Measurements from ENCODE around the gene SNX20. TPM values are rescaled to one million over a fixed set of nuclear protein-coding genes. Genes with fewer than 3 reads are reported as not detected.
A peak's percentile ranks its signal among the peaks of the same experiment; 100 is the strongest.

Gene SNX20
- total RNA-seq, 1 donor from 2014 or later, result 2.6 TPM

DNA sequence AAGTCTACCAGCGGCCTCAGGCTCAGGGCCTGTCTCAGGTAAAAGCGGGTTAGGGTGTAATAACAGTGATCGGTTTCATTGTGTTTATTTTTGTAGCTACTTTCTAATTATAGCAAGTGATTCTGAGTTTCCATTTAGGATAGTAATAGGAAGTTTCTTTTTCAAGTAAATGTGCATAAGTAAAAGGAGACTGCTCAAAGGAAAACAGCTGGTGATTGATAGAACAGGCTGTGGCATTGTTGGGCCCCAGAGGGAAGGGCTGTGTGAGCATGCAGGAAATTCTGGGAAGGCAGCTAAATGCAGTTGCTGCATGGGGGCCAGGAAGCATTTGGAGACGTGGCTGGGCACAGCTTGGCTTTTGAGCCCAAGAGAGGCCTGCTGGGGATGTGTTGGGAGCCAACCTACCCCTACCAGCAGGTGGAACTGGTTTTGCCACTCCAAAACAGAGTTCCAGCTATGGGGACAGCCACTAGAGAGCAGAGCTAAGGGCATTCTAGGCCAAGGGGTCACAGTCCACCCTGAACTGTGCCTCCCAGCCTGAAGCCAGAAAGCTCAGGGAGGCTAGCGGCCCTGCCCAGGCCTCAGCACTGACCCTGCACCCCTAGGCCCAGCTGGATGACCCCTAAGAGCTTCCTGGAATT lies 12.6 kb downstream of the SNX20 start:
- DNase-seq (ENCODE audit: low spot score), result no peak
- no peak for ATAC-seq
- intact Hi-C loops (cut with DNase I), result loop anchor here (10.0 kb wide), 1 partner anchor 644 kb away; the partner anchor contains the start of gene CNEP1R1

DNA sequence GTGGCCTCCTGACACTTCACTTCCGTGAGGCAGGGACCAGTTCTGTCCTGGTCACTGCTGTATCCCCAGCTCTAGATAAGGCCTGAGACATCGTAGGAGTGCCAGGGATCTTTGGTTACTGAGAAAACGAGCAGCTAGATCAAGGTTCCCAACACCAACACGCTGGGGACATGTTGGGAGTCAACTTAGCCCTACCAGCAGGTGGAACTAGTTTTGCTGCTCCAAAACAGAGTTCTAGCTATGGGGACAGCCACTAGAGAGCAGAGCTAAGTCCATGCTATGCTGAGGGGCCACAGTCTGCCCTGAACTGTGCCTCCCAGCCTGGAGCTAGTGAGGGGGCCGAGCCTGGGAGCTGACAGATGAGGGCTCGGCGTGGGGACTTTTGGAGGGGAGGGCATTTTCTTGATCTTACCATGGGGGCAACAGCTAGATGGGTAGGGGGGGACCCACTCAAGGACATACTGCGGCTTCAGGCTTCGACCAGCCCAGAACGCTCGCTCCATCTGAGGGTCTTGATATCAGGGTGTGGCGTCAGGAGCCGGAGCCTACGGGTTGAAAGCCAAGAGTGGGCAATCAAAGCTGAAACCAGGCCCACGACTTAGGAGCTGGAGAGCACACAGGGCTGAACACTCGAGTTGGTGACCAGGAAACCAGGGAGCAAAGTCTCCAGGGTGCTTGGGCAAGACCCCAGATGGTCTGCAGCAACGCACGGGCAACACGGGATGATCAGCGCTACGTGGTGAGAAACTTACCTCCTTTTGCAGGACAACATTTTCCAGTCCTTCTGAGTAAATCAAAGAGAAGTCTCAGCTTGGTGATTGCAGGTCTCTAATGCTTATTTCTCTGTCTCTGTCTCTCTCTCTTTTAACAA lies 13.4 kb downstream of the SNX20 start:
- no peak for ATAC-seq
- no peak for DNase-seq (ENCODE audit: low spot score)
- intact Hi-C loops (cut with DNase I), result loop anchor here (10.0 kb wide), 1 partner anchor 643 kb away; the partner anchor contains the start of gene CNEP1R1

DNA sequence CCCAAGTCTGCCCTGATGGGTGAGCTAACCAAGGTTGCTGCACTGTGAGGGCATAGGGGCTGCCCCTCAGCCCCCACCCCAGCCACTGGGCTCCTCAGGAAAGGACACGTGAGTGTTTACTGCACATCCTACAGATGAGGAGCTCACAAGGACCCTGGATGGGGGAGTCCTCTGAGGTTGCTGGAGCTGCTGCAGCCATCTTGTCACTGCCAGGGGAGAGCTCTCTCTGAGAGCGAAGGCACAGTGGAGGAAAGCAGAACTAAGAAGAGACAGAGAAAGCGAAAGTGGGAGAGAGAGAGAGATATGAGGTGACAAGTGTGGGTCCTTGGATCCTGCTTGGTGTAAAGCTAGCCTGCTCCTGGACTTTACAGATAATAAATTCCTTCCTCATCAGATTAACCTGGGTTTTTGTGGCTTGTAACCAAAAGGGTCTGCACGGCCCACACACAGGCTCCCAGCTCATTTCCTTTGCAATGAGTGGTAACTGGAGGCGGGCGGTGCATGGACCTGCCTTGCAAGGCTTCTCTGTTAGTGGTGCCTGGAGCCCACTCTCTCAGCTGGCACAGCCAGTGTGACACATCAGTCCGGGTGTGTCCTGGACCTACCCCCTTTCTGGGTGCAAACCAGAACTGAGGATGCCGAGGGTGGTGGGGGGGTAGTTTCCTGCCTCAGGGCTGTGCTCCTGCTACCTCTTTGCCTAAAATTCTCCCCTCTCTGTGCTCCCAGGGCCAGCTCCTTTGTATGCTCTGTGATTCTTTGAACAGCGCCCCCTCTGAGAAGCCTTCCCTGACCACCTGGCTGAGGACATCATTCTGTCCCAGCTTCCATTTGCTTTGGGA lies 14.2 kb downstream of the SNX20 start:
- ATAC-seq (no peak), DNase-seq (ENCODE audit: low spot score) (no peak)
- intact Hi-C loops (cut with DNase I), result loop anchor here (10.0 kb wide), 1 partner anchor 642 kb away; the partner anchor contains the start of gene CNEP1R1

DNA sequence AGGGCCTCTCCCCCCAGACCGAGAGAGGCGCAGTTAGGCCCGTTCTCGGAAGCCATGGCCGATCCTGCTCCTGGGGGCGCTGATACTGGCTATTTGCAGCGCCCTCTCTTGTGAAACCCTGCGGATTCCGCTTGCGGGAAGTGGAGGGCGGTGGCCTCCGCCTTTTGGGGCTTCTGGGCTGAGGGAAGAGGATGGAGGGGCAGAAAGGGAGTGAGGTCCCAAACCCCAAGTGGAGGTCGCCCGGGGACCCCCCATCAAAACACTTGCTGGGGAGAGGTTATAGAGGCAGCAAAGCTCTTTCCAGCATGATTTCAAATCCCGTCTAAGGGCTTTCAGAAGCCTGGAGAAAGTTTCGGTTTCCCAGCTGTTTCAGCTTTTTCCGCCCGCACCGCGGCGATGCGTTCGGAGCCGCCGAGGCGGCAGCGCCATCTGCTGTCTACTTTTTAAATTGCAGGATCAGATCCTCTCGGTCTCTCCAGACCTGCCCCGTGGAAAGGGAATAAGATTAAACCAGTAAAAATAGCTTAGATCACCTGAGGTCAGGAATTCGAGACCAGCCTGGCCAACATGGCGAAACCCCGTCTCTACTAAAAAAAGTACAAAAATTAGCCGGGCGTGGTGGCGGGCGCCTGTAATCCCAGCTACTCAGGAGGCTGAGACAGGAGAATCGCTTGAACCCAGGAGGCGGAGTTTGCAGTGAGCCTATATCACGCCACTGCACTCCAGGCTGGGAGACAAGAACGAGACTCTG lies 15.8 kb downstream of the SNX20 start:
- intact Hi-C loops (cut with DNase I), result loop anchor here (10.0 kb wide), 1 partner anchor 641 kb away; the partner anchor contains the start of gene CNEP1R1
- DNase-seq (ENCODE audit: low spot score), result peak; percentile 93
- ATAC-seq, result peak; percentile 91

DNA sequence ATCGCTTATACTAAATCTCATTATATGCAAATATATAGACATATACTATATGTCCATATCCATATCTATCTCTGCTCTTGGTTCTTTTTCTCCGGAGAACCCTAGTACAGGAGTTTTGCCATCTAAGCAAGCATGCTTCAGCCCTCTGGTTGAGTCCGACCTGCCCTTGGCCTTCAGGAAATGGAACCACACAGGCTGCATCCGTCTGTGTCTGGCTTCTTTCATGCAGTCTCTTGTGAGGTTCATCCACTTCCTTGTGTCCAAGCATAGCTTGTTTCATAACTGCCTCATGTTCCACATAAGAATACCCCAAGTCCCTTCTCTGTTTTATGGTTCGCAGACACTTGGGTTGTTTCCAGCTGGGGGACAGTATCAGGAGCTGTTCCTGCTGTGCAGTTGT lies 16.8 kb downstream of the SNX20 start:
- ATAC-seq (peak; percentile 20), DNase-seq (ENCODE audit: low spot score) (no peak)
- intact Hi-C loops (cut with DNase I), result loop anchor here (10.0 kb wide), 1 partner anchor 639 kb away; the partner anchor contains the start of gene CNEP1R1

DNA sequence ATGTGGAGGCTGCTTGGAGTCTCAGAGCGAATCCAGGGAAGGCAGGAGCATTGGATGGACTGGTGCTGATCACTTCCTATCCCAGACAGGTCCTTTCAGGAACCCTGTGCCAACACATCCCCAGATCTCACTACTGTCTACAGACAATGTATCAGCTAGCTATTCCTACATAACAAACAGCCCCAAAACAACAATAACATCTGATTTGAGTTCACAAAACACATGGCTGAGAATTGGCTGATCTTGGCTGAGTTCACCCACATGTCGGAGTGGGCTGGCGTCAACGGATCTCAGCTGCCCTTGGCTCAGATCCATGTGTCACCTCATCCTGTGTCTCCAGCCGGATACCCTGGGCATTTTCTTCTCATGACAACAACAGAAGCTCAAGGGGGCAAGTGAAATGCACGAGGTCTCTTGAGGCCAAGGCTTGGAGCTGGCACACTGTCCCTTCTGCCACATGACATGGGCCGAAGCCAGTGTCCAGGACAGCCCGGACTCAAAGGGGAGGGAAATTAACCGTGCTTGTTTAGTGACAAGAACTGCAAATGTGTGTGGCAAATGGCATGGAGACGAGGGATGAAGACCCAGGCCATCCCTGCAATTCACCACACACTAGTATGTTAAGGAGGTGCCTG lies 18.7 kb downstream of the SNX20 start:
- DNase-seq (ENCODE audit: low spot score) (no peak), ATAC-seq (no peak)

DNA sequence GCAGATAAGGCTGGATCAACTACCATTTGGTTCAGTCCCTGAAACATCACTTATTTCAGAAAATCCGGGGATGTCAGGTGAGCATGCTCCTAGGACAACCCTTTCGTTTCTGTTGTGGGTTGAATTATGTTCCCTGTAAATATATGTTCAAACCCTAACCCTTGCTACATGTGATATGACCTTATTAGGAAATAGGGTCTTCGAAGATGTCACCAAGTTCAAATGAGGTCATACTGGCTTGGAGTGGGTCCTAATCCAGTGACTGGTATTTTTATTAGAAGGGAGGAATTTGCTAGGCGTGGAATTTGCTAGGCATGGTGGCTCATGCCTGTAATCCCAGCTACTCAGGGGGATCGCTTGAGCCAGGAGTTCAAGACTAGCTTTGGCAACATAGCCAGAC lies 21.3 kb downstream of the SNX20 start:
- ATAC-seq, result no peak

More for the DNA sequence above, 18.7 kb downstream of the SNX20 start:
- intact Hi-C loops (cut with DNase I), result loop anchor here (10.0 kb wide), 1 partner anchor 638 kb away; the partner anchor contains the start of gene CNEP1R1

DNA sequence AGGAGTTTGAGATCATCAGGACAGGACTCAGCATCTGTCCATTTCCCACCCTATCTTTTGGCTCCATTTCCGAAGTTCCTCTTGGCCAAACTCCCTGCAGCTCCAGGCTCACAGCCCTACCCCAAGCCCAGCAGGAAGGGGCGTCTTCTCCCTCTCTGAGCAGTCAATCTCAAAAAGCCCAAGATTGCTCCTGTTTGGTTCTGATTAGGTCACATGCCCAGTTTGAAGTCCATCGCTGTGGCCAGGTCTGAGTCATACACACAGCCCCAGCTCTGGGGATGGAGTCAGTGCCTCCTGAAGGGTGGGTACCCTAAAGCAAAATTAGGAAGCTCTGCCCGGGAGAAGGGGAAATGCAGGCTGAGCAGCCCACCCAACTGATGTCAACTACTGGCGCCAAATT lies 23.9 kb downstream of the SNX20 start:
- DNase-seq (ENCODE audit: low spot score), result no peak
- intact Hi-C loops (cut with DNase I), result no loop called here
- ATAC-seq, result peak; percentile 31

More for the DNA sequence above, 21.3 kb downstream of the SNX20 start:
- intact Hi-C loops (cut with DNase I), result loop anchor here (10.0 kb wide), 1 partner anchor 635 kb away; the partner anchor contains the start of gene CNEP1R1
- no peak for DNase-seq (ENCODE audit: low spot score)

DNA sequence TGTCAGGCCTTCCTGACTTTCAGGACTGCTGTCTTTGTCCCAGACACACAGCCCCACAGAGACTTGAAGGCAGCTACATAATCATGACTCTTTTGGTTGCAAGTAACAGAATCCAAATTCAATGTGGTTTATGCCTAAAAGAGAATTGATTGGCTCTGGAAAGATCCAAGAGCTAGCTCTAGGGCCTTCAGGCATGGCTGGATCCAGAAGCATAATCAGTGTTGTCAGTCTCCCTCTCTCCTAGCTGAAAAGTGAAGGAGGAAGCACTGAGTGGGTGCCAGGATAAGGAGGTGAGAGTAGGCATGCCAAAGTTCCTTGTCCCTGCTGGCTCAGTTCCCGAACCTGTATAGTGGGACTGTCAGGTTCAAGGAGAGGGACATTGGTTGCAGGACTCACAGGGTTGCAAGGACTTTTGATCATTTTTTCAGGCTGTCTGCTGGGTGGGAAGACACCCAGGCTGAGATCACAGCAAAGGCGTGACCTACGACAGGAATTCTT lies 25.5 kb downstream of the SNX20 start:
- intact Hi-C loops (cut with DNase I), result no loop called here
- no peak for ATAC-seq
- DNase-seq (ENCODE audit: low spot score), result no peak

DNA sequence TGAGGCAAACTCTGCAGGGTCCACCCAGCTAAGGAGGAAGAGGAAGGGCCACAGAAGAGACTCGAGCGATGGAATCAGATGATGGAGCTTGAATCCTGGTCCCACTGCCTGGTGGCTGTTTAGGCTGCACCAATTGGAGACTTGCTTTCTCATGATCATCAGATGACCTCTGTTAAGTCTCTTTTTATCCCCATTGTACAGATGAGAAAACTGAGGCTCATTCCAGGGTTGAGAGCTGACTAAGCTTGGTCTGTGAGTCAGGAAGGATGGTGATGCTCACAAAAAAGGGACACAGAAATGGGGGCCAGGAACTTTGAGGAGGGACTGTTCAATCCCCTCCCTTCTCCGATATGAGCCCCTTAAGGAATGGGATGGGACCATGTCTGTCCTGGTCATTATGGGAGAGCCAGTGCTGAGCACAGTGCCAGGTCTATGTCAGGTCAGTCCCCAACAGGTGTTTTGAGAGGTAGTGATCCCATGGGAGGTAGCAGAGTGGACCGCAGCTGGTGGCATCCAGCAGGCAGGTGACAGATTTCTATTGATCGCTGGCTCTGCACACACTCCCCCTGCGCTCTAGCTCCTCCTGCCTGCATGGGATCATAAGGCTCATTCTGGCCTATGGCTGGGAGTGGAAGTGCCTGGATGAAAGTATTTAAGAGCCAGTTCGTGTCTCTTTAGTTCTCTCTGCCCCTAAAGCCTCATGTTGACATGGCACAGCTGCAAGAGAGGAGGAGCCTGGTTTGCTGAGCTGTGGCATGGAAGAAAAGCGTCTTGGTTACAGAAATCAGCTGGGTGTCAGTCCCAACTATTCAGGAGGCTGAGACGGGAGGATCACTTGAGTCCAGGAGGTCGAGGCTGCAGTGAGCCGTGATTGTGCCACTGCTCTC lies 27.2 kb downstream of the SNX20 start:
- ATAC-seq (no peak), DNase-seq (ENCODE audit: low spot score) (no peak)
- intact Hi-C loops (cut with DNase I), result no loop called here

DNA sequence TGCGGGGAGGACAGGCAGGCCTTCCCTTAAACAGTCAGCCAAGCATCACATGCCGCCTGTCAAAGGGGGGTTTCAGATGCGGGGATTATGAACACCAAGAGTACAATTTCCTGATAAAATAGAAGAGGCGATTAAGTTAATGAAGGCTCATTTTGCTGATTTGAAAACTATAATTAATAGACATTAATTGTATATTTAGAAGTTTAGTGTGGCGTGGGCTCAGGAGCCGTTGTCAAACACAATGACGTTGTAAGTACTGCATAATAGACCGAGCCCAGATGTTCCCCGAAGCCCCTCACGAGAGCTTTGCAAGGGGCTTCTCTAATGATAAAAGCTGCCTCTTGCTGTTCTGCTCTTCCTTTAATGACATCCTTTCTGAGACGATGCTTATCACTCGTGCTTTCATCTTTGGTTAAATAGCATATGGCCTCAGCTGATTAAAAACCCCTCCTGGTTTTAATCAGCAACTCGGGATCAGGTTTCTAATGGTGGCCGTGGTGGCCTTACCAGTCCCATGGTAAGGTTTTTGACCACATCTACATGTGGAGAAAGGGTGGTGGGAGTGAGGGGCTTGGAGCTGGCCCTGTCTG lies 28.2 kb downstream of the SNX20 start:
- ATAC-seq, result no peak
- no peak for DNase-seq (ENCODE audit: low spot score)
- intact Hi-C loops (cut with DNase I), result no loop called here

DNA sequence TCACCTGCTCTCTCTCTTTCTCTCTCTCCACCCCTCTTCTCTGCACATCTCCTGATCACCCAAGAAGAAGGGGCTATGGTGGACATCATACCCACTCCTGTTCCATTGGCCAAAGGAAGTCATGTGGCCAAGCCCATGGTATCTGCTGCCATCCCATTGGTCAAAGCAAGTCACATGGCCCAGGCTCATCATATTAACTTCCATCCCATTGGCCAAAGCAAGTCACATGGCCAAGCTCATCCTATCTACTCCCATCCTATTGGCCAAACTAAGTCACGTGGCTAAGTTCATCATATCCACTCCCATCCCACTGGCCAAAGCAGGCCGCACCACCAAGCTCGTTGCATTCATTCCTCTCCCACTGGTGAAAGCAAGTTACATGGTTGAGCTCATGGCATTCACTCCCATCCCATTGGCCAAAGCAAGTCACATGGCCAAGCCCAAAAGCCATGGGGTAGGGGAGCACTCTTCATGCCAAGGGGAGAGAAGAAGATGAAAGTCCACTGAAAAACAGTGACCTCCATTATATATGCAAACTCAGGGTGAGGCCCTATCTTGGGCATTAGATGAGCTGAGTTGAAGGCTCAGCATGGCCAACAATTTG lies 29.2 kb downstream of the SNX20 start:
- ATAC-seq (no peak), DNase-seq (ENCODE audit: low spot score) (no peak)
- intact Hi-C loops (cut with DNase I), result no loop called here

DNA sequence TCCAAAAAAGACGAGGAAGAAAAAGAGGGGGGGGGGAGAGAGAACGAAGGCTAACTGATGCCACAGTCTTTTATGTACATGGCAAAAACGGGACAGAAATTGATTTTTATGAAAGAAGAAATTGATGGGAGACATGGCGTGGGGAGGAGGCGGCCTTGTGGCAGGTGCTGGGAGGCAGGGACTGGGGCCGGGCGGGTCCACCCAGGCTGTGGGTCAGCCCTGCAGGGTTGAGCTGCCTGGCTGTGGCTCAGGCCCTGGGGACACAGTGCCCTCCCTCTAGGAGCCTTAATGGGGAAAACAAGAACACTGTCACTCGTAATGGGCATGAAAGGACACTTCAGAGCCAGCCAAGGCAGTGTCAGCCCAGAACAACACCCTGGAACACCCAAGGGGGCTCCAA lies 34.8 kb downstream of the SNX20 start:
- intact Hi-C loops (cut with DNase I), result no loop called here
- ATAC-seq, result no peak
- no peak for DNase-seq (ENCODE audit: low spot score)

DNA sequence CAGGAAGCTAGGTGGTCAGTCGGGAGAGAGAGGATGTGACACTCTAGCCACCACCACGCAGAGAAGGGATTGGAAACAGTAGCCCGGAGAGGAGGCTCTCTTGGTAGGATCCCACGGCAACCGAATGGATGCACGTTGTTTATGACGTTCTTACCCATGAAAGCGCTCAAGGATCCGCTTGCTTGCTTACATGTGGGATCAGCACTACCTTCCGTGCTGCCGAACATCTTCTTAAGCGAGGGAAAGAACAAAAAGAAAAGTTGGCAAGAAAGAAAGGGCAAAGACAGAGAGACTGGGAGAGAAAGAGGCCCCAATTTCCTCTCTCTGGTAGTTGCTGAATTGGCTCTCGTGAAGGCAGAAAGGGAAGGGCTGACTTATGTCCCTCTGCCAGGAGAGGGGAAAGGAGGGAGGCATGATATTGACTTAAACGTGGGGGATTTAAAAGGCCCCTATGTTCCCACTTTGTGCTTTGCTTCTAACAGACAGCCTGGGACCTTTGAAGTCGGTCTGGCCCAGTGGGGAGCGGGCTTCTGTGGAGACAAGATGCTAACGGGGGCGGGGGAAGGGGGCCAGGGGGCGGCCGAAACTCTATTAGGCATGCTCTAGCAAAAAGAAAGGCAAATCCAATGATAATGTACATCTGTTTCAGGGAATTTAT lies 35.4 kb downstream of the SNX20 start:
- intact Hi-C loops (cut with DNase I), result no loop called here
- no peak for DNase-seq (ENCODE audit: low spot score)
- ATAC-seq, result no peak

DNA sequence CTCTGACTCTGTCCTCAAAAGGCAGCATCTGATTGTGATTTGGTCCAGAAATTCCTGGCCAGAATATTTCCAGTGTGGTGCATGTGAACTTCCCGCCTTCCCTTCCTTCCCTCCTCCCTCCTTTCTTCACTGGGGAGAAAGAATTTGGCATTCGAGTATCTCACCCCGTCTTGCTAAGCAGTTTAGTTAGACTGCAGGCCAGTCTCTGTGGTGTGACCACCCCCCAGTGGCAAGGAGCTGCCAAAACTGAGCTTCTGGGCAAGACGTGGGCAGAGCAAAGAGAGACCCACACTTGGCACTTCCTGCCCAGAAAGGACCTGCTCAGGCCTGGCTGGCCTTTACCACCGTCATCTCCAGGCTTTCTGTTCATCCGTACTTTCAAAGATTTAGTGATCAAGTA lies 36.4 kb downstream of the SNX20 start:
- intact Hi-C loops (cut with DNase I), result no loop called here
- ATAC-seq, result peak; percentile 69

DNA sequence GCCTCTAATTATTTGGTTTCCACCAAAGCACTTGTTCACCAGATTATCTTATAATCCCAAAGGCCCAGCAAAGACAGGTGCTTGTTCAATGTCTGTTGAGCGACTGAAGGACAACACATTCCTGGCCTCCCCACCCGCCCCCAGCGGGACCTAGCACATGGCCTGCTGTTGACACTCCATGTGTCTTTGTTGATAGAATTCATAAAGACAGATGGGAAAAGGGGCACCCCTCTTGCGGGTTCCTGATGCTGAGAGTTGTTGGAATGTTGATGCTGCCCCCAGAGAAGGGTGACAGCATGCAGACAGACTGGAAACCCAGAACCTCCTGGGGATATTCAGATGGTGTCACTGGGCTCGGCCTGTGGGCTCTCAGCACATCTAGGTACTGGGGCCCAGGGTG lies 36.9 kb downstream of the SNX20 start:
- intact Hi-C loops (cut with DNase I), result no loop called here
- DNase-seq (ENCODE audit: low spot score) (no peak), ATAC-seq (no peak)

More for the DNA sequence above, 36.4 kb downstream of the SNX20 start:
- DNase-seq (ENCODE audit: low spot score), result no peak
